Panc1 (cell line): ENCODE results near the gene CDK5R1. TPM values are rescaled to one million over a fixed set of nuclear protein-coding genes. Genes with fewer than 3 reads are reported as not detected.

Experiments
- ATAC-seq: fragments of 200-7000 bp; cut with Tn5 transposase; 2 replicates; pipeline ENCODE4 v1.9.1; 2020; ENCODE audit warnings: mild to moderate bottlenecking, moderate library complexity
- BruUV-seq: library from RNA; stranded (reverse); fragments of 400-500 nt; replicated peaks from 2 replicates; lab custom pipeline; 2021; lab: Mats Ljungman, UMichigan
- CTCF ChIA-PET: fragments of 300-600 bp; sonication (Branson Sonifier 250); formaldehyde crosslinking; loops from one replicate; lab custom pipeline; 2022; ENCODE audit warnings: antibody characterized with exemption; lab: Charles Lee
- POLR2A ChIA-PET: fragments of 300-600 bp; sonication (Branson Sonifier 250); formaldehyde crosslinking; loops from one replicate; lab custom pipeline; 2022; ENCODE audit warnings: antibody characterized with exemption; lab: Charles Lee
- DNase-seq: peaks from one replicate; pipeline ENCODE4 v3.0.0-alpha.2; 2010; ENCODE audit warnings: low read depth, low spot score
- H3K27ac ChIP-seq: 2 replicates; pipeline ENCODE4 v1.5.1; 2011; ENCODE audit warnings: mild to moderate bottlenecking, low read length, inconsistent platforms
- H3K27me3 ChIP-seq: fragments of 200-500 bp; sonication (Bioruptor generic); 2 replicates; pipeline ENCODE4 v1.6.0; 2014; ENCODE audit warnings: low read length, inconsistent platforms; ENCODE audit not compliant: control insufficient read depth, insufficient read depth
- H3K36me3 ChIP-seq: fragments of 200-500 bp; sonication (Bioruptor generic); 2 replicates; pipeline ENCODE4 v1.5.1; 2014; ENCODE audit warnings: inconsistent platforms, mild to moderate bottlenecking, low read length, moderate library complexity; ENCODE audit not compliant: control insufficient read depth, insufficient read depth
- H3K4me1 ChIP-seq: 2 replicates; pipeline ENCODE4 v1.5.1; 2011; ENCODE audit warnings: inconsistent platforms, mild to moderate bottlenecking, low read length, moderate library complexity; ENCODE audit not compliant: control insufficient read depth, insufficient read depth
- H3K4me3 ChIP-seq, 2 experiments: 2 replicates each; pipeline ENCODE4 v1.5.1; 2011 to 2012; ENCODE audit warnings: low read depth in 2 of 2, low read length in 2 of 2, mild to moderate bottlenecking in 2 of 2, inconsistent platforms in 1 of 2, moderate library complexity in 1 of 2
- H3K9me3 ChIP-seq: fragments of 200-500 bp; sonication (Bioruptor generic); 2 replicates; pipeline ENCODE4 v1.5.1; 2014; ENCODE audit warnings: low read depth, mild to moderate bottlenecking, inconsistent platforms, low read length, moderate library complexity; ENCODE audit not compliant: control insufficient read depth, insufficient read depth
- CTCF ChIP-seq: fragments of 450-650 bp; IDR thresholded peaks from 2 replicates; pipeline ENCODE4 v1.5.1; 2017; ENCODE audit warnings: mild to moderate bottlenecking
- POLR2AphosphoS5 ChIP-seq: IDR thresholded peaks from 2 replicates; pipeline ENCODE4 v1.6.1; 2012; ENCODE audit warnings: mild to moderate bottlenecking, low read depth, low read length, moderate library complexity
- REST ChIP-seq, 2 experiments: IDR thresholded peaks; 2 replicates each; pipeline ENCODE4 v1.6.1; 2011 to 2012; ENCODE audit warnings: low read depth in 2 of 2, control low read depth in 1 of 2, low read length in 1 of 2, mild to moderate bottlenecking in 1 of 2, moderate library complexity in 1 of 2; ENCODE audit not compliant: insufficient read depth in 1 of 2
- SIN3A ChIP-seq: IDR thresholded peaks from 2 replicates; pipeline ENCODE4 v1.6.1; 2012; ENCODE audit warnings: low read depth, mild to moderate bottlenecking, low read length, moderate library complexity, borderline replicate concordance; ENCODE audit not compliant: insufficient read depth
- TCF7L2 ChIP-seq: IDR thresholded peaks from 2 replicates; pipeline ENCODE4 v1.6.1; 2011; ENCODE audit warnings: mild to moderate bottlenecking, low read depth, low read length, inconsistent platforms
- in situ Hi-C: cut with HindIII; loops from 2 replicates; pipeline ENCODE4 v1.10.0; 2016; ENCODE audit warnings: low sequenced_read_pairs, low pct_unique_long_range_greater_than_20kb
- intact Hi-C: fragments of 100-400 bp; cut with micrococcal nuclease; formaldehyde crosslinking; loops from one replicate; pipeline ENCODE4 v1.10.0; 2022; ENCODE audit not compliant: unreplicated experiment
- total RNA-seq: library from RNA; stranded (reverse); gene quantifications from one replicate; pipeline ENCODE4 v1.2.1, GENCODE V29; 2021; ENCODE audit not compliant: unreplicated experiment

Gene CDK5R1
- total RNA-seq, 1 experiment from 2014 or later, result 7.9 TPM

- no TSS peak for BruUV-seq
- no peaks in the 10 kb centered on the region for H3K9me3 ChIP-seq
- in situ Hi-C loops (no loop called here), intact Hi-C loops (no loop called here)
- CTCF ChIA-PET, result interaction anchor here (0.5 to 1.2 kb wide), 6 partner anchors 11 to 465 kb away, joined by 3 to 4 read pairs (median 4); no protein-coding TSS in a partner anchor
- DNase-seq (peak; percentile 75), ATAC-seq (peak; percentile 97)
- no peaks in the 10 kb centered on the region for H3K27me3 ChIP-seq
- H3K36me3 ChIP-seq, result peaks cover 27% of the 10 kb centered on the region
- H3K27ac ChIP-seq, result peak within 1 kb of the TSS; percentile 92
- POLR2A ChIA-PET, result interaction anchor here (0.6 to 1.1 kb wide), 2 partner anchors 13 to 93 kb away, joined by 4 to 6 read pairs; no protein-coding TSS in a partner anchor
- H3K4me3 ChIP-seq, result peak within 1 kb of the TSS; percentile 64 to 99
- peaks cover 13% of the 10 kb centered on the region for H3K4me1 ChIP-seq
- TF ChIP-seq REST (IDR thresholded peaks at IDR 0.05; ENCODE audit: insufficient read depth in 1 of 2, low read depth in 2 of 2, low read length in 1 of 2) (0 out of 4 replicates have a peak, but pooled peaks have one; percentile 23 to 51), CTCF (peak; percentile 99), SIN3A (peak; percentile 74; the same call in 1 of the 2 replicates), TCF7L2 (0 out of 2 replicates have a peak, but pooled peaks have one; percentile 44), POLR2AphosphoS5 (peak; percentile 92)
Measured at GRCh38 chr17:32444301-32445073, 42.3 kb upstream of the CDK5R1 start, which contains the start of gene PSMD11. TSS of gene PSMD11 (plus strand) at chr17:32444510. CDS start at chr17:32444524, 14 bp downstream.

- Histone ChIP-seq H3K4me3 (peak overlapping the region; percentile 64 to 99), H3K27ac (peak overlapping the region; percentile 92), H3K27me3 (no peaks in the 10 kb centered on the region), H3K4me1 (peaks cover 13% of the 10 kb centered on the region), H3K9me3 (no peaks in the 10 kb centered on the region), H3K36me3 (peaks cover 31% of the 10 kb centered on the region)
- BruUV-seq, result no TSS peak
- POLR2A ChIA-PET, result interaction anchor here (0.6 kb wide), 1 partner anchor 12 kb away, joined by 4 read pairs; no protein-coding TSS in a partner anchor
- in situ Hi-C loops (no loop called here), intact Hi-C loops (no loop called here)
- peak; percentile 61 for ATAC-seq
- CTCF ChIA-PET, result no interaction called here
- no peak; the same call in 1 of the 2 replicates for TF ChIP-seq SIN3A
- TF ChIP-seq POLR2AphosphoS5, result no peak
- no peak for TF ChIP-seq TCF7L2
- no peak for TF ChIP-seq REST (IDR thresholded peaks at IDR 0.05; ENCODE audit: insufficient read depth in 1 of 2, low read depth in 2 of 2, low read length in 1 of 2)
- no peak for TF ChIP-seq CTCF
- DNase-seq, result no peak
Measured at GRCh38 chr17:32445074-32445415, 41.7 kb upstream of the CDK5R1 start.
